ENCODE results near the gene DDX25.

DDX25 gene

GRCh38 chr11:125939081-125939521 lies 34.8 kb downstream of the DDX25 start:
- DNase-seq, result no peak

GRCh38 chr11:125940145-125940544 lies 35.8 kb downstream of the DDX25 start:
- no peak for DNase-seq

GRCh38 chr11:125941267-125941618 lies 36.9 kb downstream of the DDX25 start:
- DNase-seq, result no peak

GRCh38 chr11:125941619-125942611 lies 37.6 kb downstream of the DDX25 start:
- DNase-seq, result peak; percentile 86

GRCh38 chr11:125942771-125943428 lies 38.6 kb downstream of the DDX25 start:
- no peak for DNase-seq

GRCh38 chr11:125943661-125944349 lies 39.5 kb downstream of the DDX25 start:
- DNase-seq, result no peak

GRCh38 chr11:125944350-125945010 lies 40.2 kb downstream of the DDX25 start:
- no peak for DNase-seq

GRCh38 chr11:125945011-125945796 lies 40.9 kb downstream of the DDX25 start:
- DNase-seq, result no peak

- no peak for DNase-seq
Measured at GRCh38 chr11:125945797-125946520, 41.7 kb downstream of the DDX25 start, which contains the start of gene VSIG10L2. Gene VSIG10L2, plus strand, starts transcription at chr11:125946044. Its CDS starts 12 bp downstream, at chr11:125946056.

GRCh38 chr11:125946712-125947418 lies 42.6 kb downstream of the DDX25 start:
- DNase-seq, result no peak

GRCh38 chr11:125947419-125948277 lies 43.3 kb downstream of the DDX25 start:
- DNase-seq, result no peak

- no peak for DNase-seq
Measured at GRCh38 chr11:125948278-125949051, 44.2 kb downstream of the DDX25 start.

- no peak for DNase-seq
Measured at GRCh38 chr11:125949271-125950177, 45.2 kb downstream of the DDX25 start.

- DNase-seq, result no peak
Measured at GRCh38 chr11:125950178-125950490, 45.8 kb downstream of the DDX25 start.

GRCh38 chr11:125950696-125951651 lies 46.7 kb downstream of the DDX25 start:
- no peak for DNase-seq

GRCh38 chr11:125951731-125952130 lies 47.4 kb downstream of the DDX25 start:
- DNase-seq, result no peak

- DNase-seq, result peak; percentile 45
Measured at GRCh38 chr11:125952559-125952958, 48.3 kb downstream of the DDX25 start.
